ENCODE measurements around the gene ARHGAP1.

DNA sequence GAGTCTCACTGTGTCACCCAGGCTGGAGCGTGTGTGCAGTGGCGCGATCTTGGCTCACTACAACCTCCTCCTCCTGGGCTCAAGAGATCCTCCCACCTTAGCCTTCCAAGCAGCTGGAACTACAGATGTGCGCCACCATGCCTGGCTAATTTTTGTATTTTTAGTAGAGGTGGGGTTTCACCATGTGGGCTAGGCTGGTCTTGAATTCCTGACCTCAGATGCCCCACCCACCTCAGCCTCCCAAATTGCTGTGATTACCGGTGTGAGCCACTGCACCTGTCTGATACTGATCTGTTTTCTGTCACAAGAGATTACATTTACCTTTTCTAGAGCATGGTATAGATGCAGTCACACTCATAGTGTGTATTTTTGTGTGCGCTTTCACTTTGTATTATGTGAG, 71.5 kb downstream of the ARHGAP1 start:
- TF ChIP-seq POLR2A (IDR thresholded peaks at IDR 0.05): no peak
- TF ChIP-seq, protein P1, sequence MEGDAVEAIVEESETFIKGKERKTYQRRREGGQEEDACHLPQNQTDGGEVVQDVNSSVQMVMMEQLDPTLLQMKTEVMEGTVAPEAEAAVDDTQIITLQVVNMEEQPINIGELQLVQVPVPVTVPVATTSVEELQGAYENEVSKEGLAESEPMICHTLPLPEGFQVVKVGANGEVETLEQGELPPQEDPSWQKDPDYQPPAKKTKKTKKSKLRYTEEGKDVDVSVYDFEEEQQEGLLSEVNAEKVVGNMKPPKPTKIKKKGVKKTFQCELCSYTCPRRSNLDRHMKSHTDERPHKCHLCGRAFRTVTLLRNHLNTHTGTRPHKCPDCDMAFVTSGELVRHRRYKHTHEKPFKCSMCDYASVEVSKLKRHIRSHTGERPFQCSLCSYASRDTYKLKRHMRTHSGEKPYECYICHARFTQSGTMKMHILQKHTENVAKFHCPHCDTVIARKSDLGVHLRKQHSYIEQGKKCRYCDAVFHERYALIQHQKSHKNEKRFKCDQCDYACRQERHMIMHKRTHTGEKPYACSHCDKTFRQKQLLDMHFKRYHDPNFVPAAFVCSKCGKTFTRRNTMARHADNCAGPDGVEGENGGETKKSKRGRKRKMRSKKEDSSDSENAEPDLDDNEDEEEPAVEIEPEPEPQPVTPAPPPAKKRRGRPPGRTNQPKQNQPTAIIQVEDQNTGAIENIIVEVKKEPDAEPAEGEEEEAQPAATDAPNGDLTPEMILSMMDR (IDR thresholded peaks at IDR 0.05): no peak

Data from adrenal gland (tissue), 5 donors.